HG03039 (cell line): ENCODE measurements around the gene PPP1R12B.
"Not testable (repeated sequence)": the region's sequence is repeated elsewhere in the genome, so short reads cannot be mapped to it uniquely, and the experiment has no call there.

Experiments used
- ATAC-seq: cut with Tn5 transposase; IDR thresholded peaks from one replicate; pipeline ENCODE4 v1.9.1; 2021; ENCODE audit warnings: mild to moderate bottlenecking, moderate library complexity; ENCODE audit not compliant: unreplicated experiment

The PPP1R12B gene

DNA sequence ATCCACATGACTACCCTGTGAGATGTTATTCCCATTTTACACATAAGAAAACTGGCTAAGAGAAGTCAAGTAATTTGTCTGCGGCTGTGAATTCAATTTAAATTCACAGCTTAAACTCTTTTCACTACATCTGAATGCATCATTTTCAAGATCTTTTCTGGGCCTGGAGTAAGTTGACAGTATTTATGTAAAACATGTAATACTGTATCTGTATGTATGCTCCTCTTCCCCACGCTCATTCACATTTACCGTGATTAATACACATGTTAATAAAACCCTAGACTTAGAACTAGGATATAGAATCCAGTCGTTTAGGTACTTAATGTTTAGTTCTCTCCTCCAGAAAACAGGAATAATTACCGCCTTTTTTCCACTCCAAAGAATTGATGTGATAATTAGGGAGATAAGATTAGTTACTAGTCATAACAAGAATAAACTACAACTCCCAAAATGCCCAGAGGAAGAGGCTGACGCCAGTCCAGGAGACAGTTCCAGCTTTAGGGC, 442 bp upstream of the PPP1R12B start:
- ATAC-seq, result no peak

DNA sequence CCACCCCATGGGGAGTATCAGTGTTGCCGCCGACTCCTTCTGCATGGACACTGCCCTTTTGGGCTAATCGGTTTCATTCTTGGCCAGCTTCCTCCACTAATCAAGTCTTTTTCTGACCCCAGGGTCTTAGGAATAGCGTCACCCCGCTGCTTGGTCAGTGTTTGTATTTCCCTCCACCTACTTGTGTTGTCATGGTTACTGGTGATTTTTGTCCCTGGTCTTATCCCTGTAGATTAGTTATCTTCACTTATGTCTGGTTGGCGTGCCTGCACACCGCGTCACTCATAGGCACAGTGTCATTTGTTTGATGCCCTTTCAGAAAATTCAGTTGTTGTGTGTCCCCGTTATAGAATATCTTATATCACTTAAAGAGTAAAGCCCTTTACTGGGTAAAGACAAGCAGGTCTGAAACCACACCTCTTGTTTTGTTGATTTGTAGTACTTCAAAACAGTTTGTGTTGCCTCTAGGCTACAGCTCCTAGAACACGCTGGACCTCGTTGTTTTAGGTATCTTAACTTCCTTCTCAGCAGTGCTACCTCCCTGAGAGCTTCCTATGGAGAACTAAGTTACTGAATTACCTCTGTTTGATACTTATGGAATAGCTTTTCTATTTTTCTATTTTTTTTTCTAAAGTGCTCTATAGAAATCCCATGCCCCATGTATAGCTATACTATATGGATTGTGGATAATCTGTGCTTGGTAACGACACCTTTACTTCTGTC, 868 bp downstream of the PPP1R12B start:
- no peak for ATAC-seq

DNA sequence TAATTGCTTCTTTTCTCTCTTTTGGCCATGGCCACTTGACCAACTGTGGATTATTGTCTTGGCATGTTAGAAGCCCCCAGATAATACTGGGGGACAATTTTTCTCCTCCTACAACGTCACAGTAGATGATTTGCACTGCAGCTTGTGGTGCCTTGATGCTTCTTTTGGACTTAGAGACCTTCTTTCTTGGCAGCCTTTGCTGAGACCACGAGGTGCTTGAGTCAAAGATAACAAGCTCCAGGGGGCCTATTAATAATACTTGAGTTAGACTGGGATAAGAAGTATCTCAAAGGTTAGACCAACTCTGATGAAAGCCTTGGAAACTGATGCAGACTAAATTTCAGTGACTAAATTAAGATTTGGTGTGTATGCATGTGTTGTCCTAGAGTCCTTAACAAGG, 3.2 kb downstream of the PPP1R12B start:
- ATAC-seq, result no peak

DNA sequence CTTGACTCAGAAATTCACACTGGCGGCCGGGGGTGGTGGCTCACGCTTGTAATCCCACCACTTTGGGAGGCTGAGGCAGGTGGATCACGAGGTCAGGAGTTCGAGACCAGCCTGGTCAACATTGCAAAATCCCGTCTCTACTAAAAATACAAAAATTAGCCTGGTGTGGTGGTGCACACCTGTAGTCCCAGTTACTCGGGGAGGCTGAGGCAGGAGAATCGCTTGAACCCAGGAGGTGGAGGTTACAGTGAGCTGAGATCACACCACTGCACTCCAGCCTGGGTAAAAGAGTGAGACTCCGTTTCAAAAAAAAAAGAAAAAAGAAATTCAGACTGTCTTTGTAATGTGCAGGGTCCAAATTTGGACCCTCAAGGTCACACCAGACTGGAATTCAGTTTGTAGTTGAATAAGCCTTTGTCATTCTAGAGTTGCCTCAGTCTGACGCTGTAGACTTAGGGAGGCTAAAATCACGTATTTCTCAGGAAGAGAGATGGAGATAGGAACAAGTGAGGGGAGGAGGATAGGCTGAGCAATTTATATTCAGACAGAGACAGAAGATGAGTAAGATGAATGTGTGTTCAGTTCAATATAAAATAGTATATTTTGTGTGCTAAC, 4.2 kb downstream of the PPP1R12B start:
- not testable (repeated sequence) for ATAC-seq

DNA sequence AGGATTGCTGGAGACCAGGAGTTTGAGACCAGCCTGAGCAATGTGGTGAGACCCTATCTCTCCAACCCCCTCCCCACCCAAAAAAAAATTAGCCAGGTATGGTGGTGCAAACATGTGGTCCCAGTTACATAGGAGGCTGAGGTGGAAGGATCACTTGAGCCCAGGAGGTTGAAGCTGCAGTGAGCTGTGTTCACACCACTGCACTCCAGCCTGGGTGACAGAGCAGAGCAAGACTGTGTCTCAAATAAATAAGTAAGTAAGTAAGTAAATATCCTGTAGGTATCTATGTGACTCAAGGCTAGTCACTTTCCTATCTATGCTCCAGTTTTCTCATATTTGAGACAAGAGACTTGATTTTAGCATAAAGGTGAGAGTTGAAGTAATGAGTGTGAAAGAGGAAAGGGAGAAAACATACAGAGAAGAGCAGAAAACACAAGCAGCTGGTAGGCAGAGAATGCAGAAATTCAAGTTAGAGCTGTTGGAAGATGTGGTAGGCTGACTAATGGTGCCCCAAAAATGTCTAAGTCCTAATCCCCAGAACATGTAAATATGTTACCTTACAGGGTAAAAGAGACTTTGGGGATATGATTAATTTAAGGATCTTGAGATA, 7.5 kb downstream of the PPP1R12B start:
- ATAC-seq, result no peak

DNA sequence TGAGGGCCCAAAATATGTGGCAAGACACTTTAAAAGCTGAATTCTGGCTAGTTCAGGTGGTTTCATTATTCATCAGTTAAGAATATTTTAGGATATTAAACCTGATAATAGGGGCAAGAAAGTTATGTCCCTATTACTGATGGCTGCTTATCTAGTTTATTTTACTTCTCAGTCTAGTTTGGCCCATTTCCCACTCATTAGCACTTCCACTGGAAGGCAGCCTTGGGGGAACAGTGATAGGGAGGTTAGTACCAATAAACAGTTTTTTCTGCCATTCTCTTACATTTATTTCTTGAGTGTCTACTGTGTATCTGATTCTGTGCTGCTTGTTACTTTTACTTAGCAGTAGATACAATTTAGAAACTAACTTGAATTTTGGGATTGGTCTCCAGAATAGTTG, 9.0 kb downstream of the PPP1R12B start:
- ATAC-seq, result no peak

DNA sequence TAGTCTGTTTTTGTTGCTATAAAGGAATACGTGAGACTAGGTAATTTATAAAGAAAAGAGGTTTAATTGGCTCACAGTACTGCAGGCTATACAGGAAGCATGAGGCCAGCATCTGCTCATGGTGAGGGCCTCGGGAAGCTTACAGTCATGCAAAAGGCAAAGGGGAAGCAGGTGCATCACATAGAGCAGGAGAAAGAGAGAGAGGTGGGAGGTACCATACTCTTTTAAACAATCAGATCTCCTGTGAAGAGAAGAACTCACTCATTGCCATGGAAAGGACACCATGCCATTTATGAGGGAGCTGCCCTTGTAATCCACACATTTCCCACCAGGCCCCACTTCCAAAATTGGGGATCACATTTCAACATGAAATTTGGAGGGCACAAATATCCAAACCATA, 12.7 kb downstream of the PPP1R12B start:
- ATAC-seq, result no peak

DNA sequence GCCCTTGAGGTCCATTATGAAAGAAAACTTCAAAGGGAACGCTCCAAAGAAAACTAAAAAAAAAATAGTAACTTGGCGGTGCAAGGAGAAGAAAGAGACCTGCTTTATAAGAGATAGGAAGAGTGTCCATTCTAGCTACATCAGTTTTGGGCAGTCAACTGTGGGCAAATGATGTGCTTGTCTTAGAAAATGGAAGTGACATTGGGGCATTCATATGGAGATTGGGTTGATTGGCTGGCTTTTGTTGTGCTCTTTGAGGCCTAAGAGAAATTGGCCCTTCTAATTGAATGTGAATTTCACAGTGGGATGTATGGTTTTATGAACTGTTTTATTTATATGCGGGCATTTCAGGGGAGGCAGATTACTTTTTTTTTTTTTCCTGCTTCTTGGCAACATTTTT, 13.2 kb downstream of the PPP1R12B start:
- ATAC-seq, result no peak

DNA sequence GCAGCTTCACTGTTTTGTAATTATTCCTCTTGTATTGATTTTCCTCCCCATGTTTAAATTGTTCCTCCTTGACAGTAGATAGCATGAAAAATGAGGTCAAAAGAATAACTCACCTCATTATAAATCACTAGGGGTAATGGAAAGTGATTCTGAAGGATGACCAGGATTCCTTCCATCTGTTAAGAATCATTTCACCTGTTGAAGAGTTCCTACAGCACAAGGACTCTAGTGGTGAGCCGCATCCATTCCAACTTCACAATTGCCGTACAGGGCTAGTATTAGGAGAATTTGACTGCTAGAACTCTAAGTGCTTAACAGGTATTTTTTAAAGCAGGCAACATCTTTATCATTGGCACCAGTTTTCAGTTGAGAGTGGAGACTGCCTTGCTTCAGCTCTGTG, 13.7 kb downstream of the PPP1R12B start:
- no peak for ATAC-seq

DNA sequence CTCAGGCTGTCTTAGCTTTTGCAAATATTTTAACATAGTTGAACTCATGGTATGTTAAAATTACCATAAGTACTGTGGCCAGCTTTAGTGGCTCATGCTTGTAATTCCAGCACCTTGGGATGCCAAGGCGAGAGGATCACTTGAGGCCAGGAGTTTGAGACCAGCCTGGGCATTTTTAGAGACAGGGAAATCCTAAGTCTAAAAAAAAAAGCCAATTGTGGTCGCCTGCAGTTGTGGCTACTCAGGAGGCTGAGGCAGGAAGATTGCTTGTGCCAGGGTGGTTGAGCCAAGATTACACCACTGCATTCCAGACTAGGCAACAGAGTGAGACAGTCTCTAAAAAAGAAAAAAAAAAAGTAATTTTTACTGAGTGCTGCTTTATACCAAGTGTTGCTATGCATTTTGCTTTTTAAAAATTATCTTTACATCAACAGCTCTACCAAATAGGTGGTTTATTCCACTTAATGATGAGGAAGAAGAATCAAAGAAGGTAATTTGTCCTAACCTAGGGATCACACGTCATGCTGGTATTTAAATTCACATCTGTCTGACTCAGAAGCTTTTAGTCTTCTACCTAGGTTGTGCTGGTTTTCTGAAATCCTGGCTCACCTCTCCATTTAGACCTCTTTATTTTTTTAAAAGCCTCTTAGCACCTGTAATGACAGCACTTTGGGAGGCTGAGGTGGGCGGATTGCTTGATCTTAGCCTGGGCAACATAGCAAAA, 16.8 kb downstream of the PPP1R12B start:
- ATAC-seq, result no peak

DNA sequence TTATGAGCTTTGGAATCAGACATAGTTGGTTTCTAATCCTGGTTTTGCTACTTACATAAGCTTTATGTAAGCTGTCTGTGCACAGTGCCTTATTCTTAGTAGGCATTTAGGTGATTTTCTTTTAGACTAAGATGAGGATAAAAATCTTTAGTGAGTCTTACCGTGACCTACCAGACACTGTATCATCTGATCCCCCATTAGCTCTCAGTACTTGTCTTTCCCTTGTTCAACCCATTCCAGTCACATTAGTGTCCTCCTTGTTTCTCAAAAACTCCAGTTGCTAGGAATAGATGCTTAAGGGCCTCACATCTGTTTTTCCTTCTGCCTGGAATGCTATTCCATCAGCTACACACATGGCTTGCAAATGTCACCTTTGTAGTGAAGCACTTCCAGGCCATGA, 18.8 kb downstream of the PPP1R12B start:
- no peak for ATAC-seq

DNA sequence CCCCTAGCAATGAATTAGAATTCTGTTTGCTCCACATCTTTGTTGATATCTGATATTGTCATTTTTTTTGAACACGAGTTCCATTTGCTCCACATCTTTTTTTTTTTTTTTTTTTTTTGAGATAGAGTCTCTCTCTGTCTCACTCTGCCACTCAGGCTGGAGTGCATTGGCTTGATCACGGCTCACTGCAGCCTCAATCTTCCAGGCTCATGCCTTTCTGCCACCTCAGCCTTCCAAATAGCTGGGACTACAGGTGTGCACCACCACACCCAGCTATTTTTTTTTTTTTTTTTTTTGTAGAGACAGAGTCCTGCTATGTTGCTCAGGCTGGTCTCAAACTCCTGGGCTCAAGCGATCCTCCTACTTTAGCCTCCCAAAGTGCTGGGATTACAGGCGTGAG, 22.4 kb downstream of the PPP1R12B start:
- not testable (repeated sequence) for ATAC-seq

DNA sequence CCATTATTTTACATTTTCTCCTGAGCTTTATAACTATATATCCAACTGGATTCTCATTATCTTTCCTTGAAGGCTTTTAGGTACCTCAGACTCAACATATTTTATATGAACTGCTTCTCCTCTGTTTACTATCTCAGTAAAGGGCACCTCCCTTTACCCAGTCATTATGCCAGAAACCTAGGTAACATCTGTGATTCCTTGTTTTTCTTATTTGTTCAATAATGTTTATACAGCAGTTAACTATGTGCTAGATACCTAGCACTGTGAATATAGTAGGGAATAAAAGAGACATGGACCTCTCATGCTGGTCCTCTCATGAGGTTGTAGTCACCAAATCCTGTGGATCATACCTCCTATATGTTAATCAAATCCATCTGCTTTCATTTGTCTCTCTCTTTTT, 25.6 kb downstream of the PPP1R12B start:
- ATAC-seq, result no peak

DNA sequence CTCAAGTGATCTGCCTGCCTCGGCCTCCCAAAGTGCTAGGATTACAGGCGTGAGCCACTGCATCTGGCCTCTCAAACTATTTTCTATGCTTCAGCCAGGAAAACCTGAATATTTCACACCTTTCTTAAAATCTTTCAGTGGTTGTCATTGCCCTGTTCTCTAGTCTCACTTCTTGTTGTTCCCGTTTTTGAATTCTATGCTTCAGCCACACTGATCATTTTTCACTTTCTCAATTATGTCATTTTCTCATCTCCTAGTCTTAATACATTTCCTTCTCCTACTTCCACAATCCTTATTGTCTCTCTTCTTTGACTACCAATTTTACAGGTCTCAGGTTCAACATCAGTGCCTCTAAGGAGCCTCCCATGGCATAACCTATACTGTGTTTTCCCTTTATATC, 26.7 kb downstream of the PPP1R12B start:
- ATAC-seq, result not testable (repeated sequence)

DNA sequence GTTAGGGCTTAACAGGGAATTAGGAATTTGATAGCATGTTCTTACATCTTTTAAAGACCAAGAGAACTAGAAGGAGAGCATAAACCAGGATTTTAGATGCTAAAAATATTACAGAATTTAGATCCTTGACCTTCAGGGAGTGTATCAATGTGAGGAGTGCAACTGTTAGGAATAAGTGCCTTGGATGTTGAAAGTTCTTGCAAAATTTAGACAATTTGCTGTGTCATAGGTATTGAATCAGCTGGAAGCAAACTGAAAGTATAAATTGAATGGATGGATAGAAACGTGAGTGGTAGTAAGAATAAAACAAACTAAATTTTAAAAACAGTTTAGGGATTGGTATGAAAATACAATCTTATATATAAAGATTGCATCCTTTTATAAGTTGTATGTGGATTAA, 27.7 kb downstream of the PPP1R12B start:
- ATAC-seq, result no peak

DNA sequence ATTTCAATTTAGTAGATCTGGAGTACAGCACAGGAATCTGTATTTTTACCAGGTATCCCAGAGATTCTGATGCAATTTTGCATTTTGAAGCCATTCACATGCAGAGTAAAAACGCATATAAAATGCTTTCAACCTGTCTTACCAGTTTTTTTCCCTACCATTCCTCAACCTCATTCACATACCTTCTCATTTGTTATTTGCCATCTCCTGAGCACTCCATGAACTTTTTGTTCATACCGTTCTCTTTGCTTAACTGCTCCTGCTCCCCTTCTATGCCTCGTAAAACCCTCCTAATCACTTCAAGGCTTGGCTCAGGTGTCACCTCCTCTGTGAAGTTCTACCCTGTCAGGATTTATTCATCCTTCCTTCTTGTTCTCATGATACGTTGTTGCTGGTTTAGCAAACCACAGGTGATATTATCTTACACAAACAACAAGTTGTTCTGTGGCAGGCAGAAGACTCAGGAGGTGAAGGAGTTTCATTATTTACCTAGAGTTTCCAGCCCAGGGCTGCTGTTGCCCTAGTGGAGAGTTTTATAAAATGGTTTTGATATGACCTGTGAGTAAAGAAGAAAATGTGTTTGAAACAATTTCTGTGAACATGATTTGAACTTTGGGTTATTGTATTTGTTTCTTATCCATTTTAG, 31.5 kb downstream of the PPP1R12B start:
- ATAC-seq, result not testable (repeated sequence)

DNA sequence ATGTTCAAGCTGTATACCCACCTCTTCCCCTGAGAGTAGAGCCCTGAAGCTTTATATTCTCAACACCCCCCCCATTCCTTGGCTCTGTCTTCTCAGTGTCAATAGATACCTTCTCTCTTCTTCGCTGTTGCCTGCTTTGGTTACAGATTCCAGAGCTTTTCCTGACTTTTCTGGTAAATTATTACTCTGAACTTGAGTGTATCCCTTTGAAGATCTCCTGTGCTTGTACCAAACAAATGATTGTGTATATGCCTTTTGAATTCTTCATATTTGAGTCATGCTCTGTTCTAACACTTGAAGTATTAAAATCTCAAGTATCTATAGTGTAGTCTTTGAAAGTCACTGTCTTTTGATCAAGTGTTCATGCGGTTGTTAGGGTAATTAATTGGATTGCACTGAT, 32.0 kb downstream of the PPP1R12B start:
- not testable (repeated sequence) for ATAC-seq

DNA sequence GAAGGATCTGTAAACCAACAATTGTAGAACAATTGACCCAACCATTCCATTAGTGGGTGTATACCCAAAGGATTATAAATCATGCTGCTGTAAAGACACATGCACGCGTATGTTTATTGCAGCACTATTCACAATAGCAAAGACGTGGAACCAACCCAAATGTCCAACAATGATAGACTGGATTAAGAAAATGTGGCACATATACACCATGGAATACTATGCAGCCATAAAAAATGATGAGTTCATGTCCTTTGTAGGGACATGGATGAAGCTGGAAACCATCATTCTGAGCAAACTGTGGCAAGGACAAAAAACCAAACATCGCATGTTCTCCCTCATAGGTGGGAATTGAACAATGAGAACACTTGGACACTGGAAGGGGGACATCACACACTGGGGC, 33.4 kb downstream of the PPP1R12B start:
- ATAC-seq, result not testable (repeated sequence)

DNA sequence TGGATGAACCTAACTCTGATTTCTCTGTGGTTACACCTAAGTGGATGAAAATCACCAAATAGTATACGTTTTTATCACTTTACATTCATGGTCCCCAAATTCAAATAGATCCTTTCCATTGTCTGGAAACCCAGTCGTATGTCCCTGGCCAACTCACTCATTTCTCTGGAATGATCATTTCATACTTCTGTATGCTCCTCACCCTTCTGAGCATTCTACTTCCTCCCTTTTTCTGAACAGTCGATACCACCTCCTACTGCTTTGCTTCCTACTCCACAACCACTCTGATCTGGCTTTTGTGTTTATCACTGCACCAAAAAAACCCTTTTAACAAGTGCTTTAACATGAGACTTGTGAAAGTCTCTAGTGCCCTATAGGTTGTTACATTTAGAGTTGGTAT, 47.3 kb downstream of the PPP1R12B start:
- not testable (repeated sequence) for ATAC-seq

DNA sequence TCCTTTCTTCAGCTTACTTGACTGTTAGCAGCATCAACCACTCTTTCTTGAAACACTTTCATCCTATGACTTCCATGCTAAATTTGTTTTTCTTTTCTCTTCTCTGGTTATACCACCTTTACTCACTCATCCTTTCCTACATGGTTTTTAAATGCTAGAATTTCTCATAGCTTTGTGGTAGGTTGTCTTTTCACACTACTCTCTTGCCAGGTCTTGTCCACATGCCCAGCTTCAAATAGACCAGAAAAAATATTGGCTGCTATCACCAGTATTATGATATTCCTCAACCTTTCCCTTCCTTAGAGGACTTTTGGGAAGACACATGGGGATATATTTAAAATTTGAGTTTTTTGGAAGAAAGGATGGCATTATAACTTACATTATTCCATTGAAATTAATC, 48.8 kb downstream of the PPP1R12B start:
- no peak for ATAC-seq

DNA sequence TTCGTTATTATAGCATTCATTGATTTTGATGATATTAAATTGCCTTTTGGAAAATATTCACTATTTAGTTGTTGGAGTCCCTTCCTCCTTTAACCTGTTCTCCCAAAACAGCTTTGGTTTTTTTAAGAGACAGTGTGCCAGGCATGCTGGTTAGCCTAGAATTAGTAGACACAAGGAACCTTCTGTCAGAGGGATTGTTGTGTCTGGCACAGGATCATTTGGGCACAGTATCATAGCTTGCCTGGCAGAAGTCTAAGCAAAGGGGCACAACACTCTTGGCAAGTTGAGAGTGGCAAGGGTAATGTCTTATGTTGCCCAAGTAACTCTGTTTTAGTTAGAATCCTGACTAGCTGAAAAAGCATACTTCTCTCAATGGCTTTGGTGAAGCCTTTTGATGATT, 49.9 kb downstream of the PPP1R12B start:
- ATAC-seq, result not testable (repeated sequence)
